H1 (cell line): Measurements from ENCODE around the gene SMARCD2. TPM values are rescaled to one million over a fixed set of nuclear protein-coding genes. Genes with fewer than 3 reads are reported as not detected.

Source experiments
- CTCF ChIA-PET: fragments of 300-600 bp; sonication (Branson Sonifier 250); formaldehyde crosslinking; loops from one replicate; lab custom pipeline; 2021; ENCODE audit not compliant: partially characterized antibody; lab: Charles Lee
- POLR2A ChIA-PET: fragments of 300-600 bp; sonication (Branson Sonifier 250); formaldehyde crosslinking; loops from one replicate; lab custom pipeline; 2021; ENCODE audit warnings: inconsistent platforms; ENCODE audit not compliant: partially characterized antibody; lab: Charles Lee
- DNase-seq, 2 experiments: peaks; one replicate each; pipeline versions ENCODE4 v3.0.0 to v3.0.0-alpha.2; 2010 to 2022; ENCODE audit warnings: low spot score in 2 of 2, low read depth in 1 of 2, mixed read lengths in 1 of 2
- FAIRE-seq: peaks from 2 replicates; lab custom pipeline; 2011; peaks lifted over from hg19 to GRCh38; lab: Jason Lieb, UNC
- H2AFZ ChIP-seq: 2 replicates; pipeline ENCODE4 v1.8.1; 2012; ENCODE audit warnings: low read length, inconsistent platforms
- H2AK5ac ChIP-seq: 2 replicates; pipeline ENCODE4 v1.6.1; 2013; ENCODE audit warnings: low read depth, low read length
- H2BK120ac ChIP-seq: replicated peaks from 2 replicates; pipeline ENCODE3; 2013; ENCODE audit warnings: low read depth, low read length, inconsistent platforms
- H2BK12ac ChIP-seq: 2 replicates; pipeline ENCODE4 v1.6.1; 2013; ENCODE audit warnings: low read depth, low read length
- H2BK15ac ChIP-seq: 2 replicates; pipeline ENCODE4 v1.6.1; 2013; ENCODE audit warnings: low read length
- H2BK20ac ChIP-seq: 2 replicates; pipeline ENCODE4 v1.6.1; 2013; ENCODE audit warnings: low read length
- H2BK5ac ChIP-seq: 2 replicates; pipeline ENCODE4 v1.6.1; 2013; ENCODE audit warnings: low read depth, low read length
- H3K14ac ChIP-seq: 2 replicates; pipeline ENCODE4 v1.6.1; 2013; ENCODE audit warnings: inconsistent platforms; ENCODE audit not compliant: insufficient read length
- H3K18ac ChIP-seq: 2 replicates; pipeline ENCODE4 v1.6.1; 2013; ENCODE audit warnings: low read length; ENCODE audit errors: extremely low read depth
- H3K23ac ChIP-seq: 2 replicates; pipeline ENCODE4 v1.6.1; 2013; ENCODE audit warnings: inconsistent platforms; ENCODE audit not compliant: insufficient read length
- H3K23me2 ChIP-seq: 2 replicates; pipeline ENCODE4 v1.6.1; 2013; ENCODE audit warnings: low read depth, low read length
- H3K27ac ChIP-seq: 2 replicates; pipeline ENCODE4 v1.6.1; 2011; ENCODE audit warnings: low read depth, low read length, inconsistent platforms
- H3K27me3 ChIP-seq, 4 experiments: replicated peaks in 1 of 4; 1 replicate in 1 of 4; 2 replicates in 3 of 4; pipeline versions ENCODE4 v1.6.1 to v1.8.1; 2011 to 2013; ENCODE audit warnings: low read length in 3 of 4, mild to moderate bottlenecking in 3 of 4, inconsistent platforms in 2 of 4, mixed read lengths in 2 of 4, moderate library complexity in 1 of 4; ENCODE audit not compliant: control insufficient read depth in 3 of 4, insufficient read depth in 3 of 4; ENCODE audit errors: extremely low read depth in 1 of 4
- H3K36me3 ChIP-seq, 4 experiments: 2 replicates each; pipeline versions ENCODE4 v1.6.1 to v1.8.1; 2011 to 2013; ENCODE audit warnings: mild to moderate bottlenecking in 4 of 4, low read length in 3 of 4, moderate library complexity in 2 of 4, control low read depth in 1 of 4, inconsistent platforms in 1 of 4; ENCODE audit not compliant: insufficient read depth in 4 of 4, control insufficient read depth in 2 of 4
- H3K4ac ChIP-seq: replicated peaks from 2 replicates; pipeline ENCODE3; 2013; ENCODE audit warnings: low read length, low read depth, mixed read lengths, inconsistent platforms; ENCODE audit not compliant: insufficient read length
- H3K4me1 ChIP-seq, 4 experiments: replicated peaks in 1 of 4; 1 replicate in 1 of 4; 2 replicates in 3 of 4; pipeline versions ENCODE4 v1.6.1 to v1.8.1; 2011 to 2013; ENCODE audit warnings: low read length in 3 of 4, inconsistent platforms in 2 of 4, mixed read lengths in 1 of 4; ENCODE audit not compliant: insufficient read depth in 4 of 4, control insufficient read depth in 3 of 4
- H3K4me2 ChIP-seq, 2 experiments: 2 replicates each; pipeline versions ENCODE4 v1.6.1 to v1.8.1; 2011 to 2013; ENCODE audit warnings: low read depth in 2 of 2, low read length in 2 of 2, control low read depth in 1 of 2, inconsistent platforms in 1 of 2, mild to moderate bottlenecking in 1 of 2; ENCODE audit not compliant: insufficient read depth in 1 of 2
- H3K4me3 ChIP-seq, 4 experiments: fragments of 200-600, 300-600 bp in 1 of 4; sonication (generic), shearing (Covaris generic), sonication (Bioruptor Twin) in 1 of 4; 2 replicates each; pipeline versions ENCODE4 v1.5.1 to v1.8.1; 2011 to 2016; ENCODE audit warnings: low read length in 4 of 4, low read depth in 3 of 4, control low read depth in 2 of 4, inconsistent platforms in 2 of 4, mild to moderate bottlenecking in 2 of 4, mixed read lengths in 1 of 4, moderate library complexity in 1 of 4; ENCODE audit not compliant: insufficient read depth in 2 of 4; ENCODE audit errors: extremely low read depth in 1 of 4
- H3K56ac ChIP-seq: replicated peaks from 2 replicates; pipeline ENCODE3; 2013; ENCODE audit warnings: low read depth, mild to moderate bottlenecking, mixed read lengths, low read length, inconsistent platforms; ENCODE audit not compliant: insufficient read length
- H3K79me1 ChIP-seq: 2 replicates; pipeline ENCODE4 v1.6.1; 2013; ENCODE audit warnings: low read depth, low read length, control low read depth
- H3K79me2 ChIP-seq, 2 experiments: 2 replicates each; pipeline versions ENCODE4 v1.6.1 to v1.8.1; 2012 to 2013; ENCODE audit warnings: low read length in 2 of 2, mild to moderate bottlenecking in 2 of 2, inconsistent platforms in 1 of 2; ENCODE audit not compliant: insufficient read depth in 2 of 2, control insufficient read depth in 1 of 2
- H3K9ac ChIP-seq, 4 experiments: replicated peaks in 1 of 4; 1 replicate in 1 of 4; 2 replicates in 3 of 4; pipeline versions ENCODE4 v1.6.1 to v1.8.1; 2011 to 2013; ENCODE audit warnings: low read depth in 3 of 4, low read length in 3 of 4, control low read depth in 2 of 4, mild to moderate bottlenecking in 2 of 4, moderate library complexity in 2 of 4, inconsistent platforms in 1 of 4; ENCODE audit errors: extremely low read depth in 1 of 4
- H3K9me3 ChIP-seq, 2 experiments: 2 replicates each; pipeline versions ENCODE4 v1.6.1 to v1.8.1; 2012 to 2013; ENCODE audit warnings: mild to moderate bottlenecking in 2 of 2, moderate library complexity in 2 of 2, control low read depth in 1 of 2, inconsistent platforms in 1 of 2, low read depth in 1 of 2, low read length in 1 of 2, mixed read lengths in 1 of 2; ENCODE audit not compliant: insufficient read depth in 2 of 2
- H4K20me1 ChIP-seq, 2 experiments: replicated peaks in 1 of 2; 2 replicates each; pipeline versions ENCODE3 to v1.8.1; 2011 to 2013; ENCODE audit warnings: inconsistent platforms in 2 of 2, low read length in 2 of 2, mild to moderate bottlenecking in 1 of 2; ENCODE audit not compliant: insufficient read depth in 2 of 2, control insufficient read depth in 1 of 2
- H4K5ac ChIP-seq: 2 replicates; pipeline ENCODE4 v1.6.1; 2013; ENCODE audit warnings: low read length, low read depth, mixed read lengths, inconsistent platforms; ENCODE audit not compliant: insufficient read length
- H4K8ac ChIP-seq: 2 replicates; pipeline ENCODE4 v1.8.0; 2013; ENCODE audit warnings: mild to moderate bottlenecking, moderate library complexity, low read length, inconsistent platforms; ENCODE audit not compliant: insufficient read depth; ENCODE audit errors: extremely low read depth
- H4K91ac ChIP-seq: replicated peaks from 2 replicates; pipeline ENCODE3; 2013; ENCODE audit warnings: low read length, mixed read lengths, inconsistent platforms; ENCODE audit not compliant: insufficient read length
- CBX5 ChIP-seq: fragments of 300-800, 300-1000 bp; sonication (generic); IDR thresholded peaks from 2 replicates; pipeline ENCODE4 v1.7.1; 2016; ENCODE audit warnings: antibody characterized with exemption, low read length, low read depth
- FOSL1 ChIP-seq: IDR thresholded peaks from 2 replicates; pipeline ENCODE4 v1.6.1; 2011; ENCODE audit warnings: mild to moderate bottlenecking, low read depth, low read length, moderate library complexity; ENCODE audit not compliant: insufficient read depth
- KDM5A ChIP-seq: fragments of 200-600 bp; IDR thresholded peaks from 2 replicates; pipeline ENCODE4 v1.7.1; 2012; ENCODE audit warnings: mild to moderate bottlenecking, low read length, inconsistent platforms, mixed read lengths
- RBBP5 ChIP-seq: IDR thresholded peaks from 2 replicates; pipeline ENCODE4 v1.7.1; 2012; ENCODE audit warnings: low read depth, mild to moderate bottlenecking, inconsistent platforms, low read length, moderate library complexity, borderline replicate concordance
- RFX5 ChIP-seq: IDR thresholded peaks from 2 replicates; pipeline ENCODE4 v1.6.1; 2011; ENCODE audit warnings: low read depth, low read length, improper control_type of control experiment, borderline replicate concordance
- RNF2 ChIP-seq: fragments of 200-900, 300-1000 bp; sonication (generic); IDR thresholded peaks from 2 replicates; pipeline ENCODE4 v1.7.1; 2016; ENCODE audit warnings: borderline replicate concordance, low read depth, mild to moderate bottlenecking, antibody characterized with exemption, low read length; ENCODE audit not compliant: poor library complexity, severe bottlenecking; ENCODE audit errors: missing control alignments
- SP4 ChIP-seq: IDR thresholded peaks from 2 replicates; pipeline ENCODE4 v1.6.1; 2012; ENCODE audit warnings: low read length, inconsistent platforms
- WGBS, 2 experiments: shearing (Covaris generic) in 1 of 2; methylation state at CpG; one replicate each; pipeline versions ENCODE4 v1.1.6 to v1.1.7; 2013 to 2015; ENCODE audit warnings: low lambda C conversion rate in 2 of 2, mixed read lengths in 2 of 2, inconsistent platforms in 1 of 2, low coverage in 1 of 2, missing lambda C conversion rate in 1 of 2; ENCODE audit not compliant: insufficient replicate concordance in 2 of 2, insufficient coverage in 1 of 2, insufficient read length in 1 of 2; ENCODE audit errors: extremely low coverage in 1 of 2, missing lambda C conversion rate in 1 of 2; 5-methylcytosine and 5-hydroxymethylcytosine counted together
- polyA plus RNA-seq, 7 experiments: library from polyadenylated mRNA; depleted of rRNA in 3 of 7; stranded (reverse) in 5 of 7; unstranded in 2 of 7; fragments of >200 nt in 5 of 7; fragments of 200-250 nt in 2 of 7; gene quantifications; 1 replicate in 5 of 7; 2 replicates in 1 of 7; 4 replicates in 1 of 7; pipeline versions ENCODE4 v1.2.1 to v1.2.3, GENCODE V29; 2011 to 2013; ENCODE audit warnings: missing spikeins in 2 of 7, mixed read lengths in 2 of 7
- total RNA-seq: library from RNA; stranded (reverse); fragmentation: NEBNext Ultra II Directional; extraction: Animal tissue kit (Norgen Biotek cat#: 25700); gene quantifications from 2 replicates; pipeline ENCODE4 v1.2.1, GENCODE V29; 2021
- TF ChIP-seq, protein P1 (sequence below): IDR thresholded peaks from 2 replicates; pipeline ENCODE4 v1.6.1; 2012; ENCODE audit warnings: inconsistent platforms

Gene SMARCD2
- total and polyA plus RNA-seq, 2 of the 8 experiments (the other 6 are each of a cell fraction or from before 2014, with no cell fraction given), result 90.0 to 92.2 TPM

- Histone ChIP-seq H3K23ac (no peak overlapping the region), H2BK12ac (no peak overlapping the region), H2BK120ac (no peak overlapping the region), H4K8ac (no peak overlapping the region), H3K4me3 (no peak overlapping the region), H3K9ac (no peak overlapping the region), H2AK5ac (no peak overlapping the region), H3K27ac (no peak overlapping the region), H2BK20ac (no peak overlapping the region), H2BK15ac (no peak overlapping the region), H4K91ac (no peak overlapping the region), H2AFZ (no peak overlapping the region), H3K4ac (no peak overlapping the region), H3K14ac (no peak overlapping the region), H3K79me1 (peaks cover 15% of the 10 kb centered on the region)
- POLR2A ChIA-PET, result interaction anchor here (1.1 to 32.3 kb wide), 7 partner anchors 3 to 94 kb away, joined by 3 to 593 read pairs (median 4); partner anchors contain the start of genes CCDC47, DDX42, FTSJ3 and PSMC5
- WGBS, 2 experiments, result 87% methylated on average over 9 of the region's 9 CpGs; no CpG with 5 or more reads in 1 of the 2 experiments
- no peak for FAIRE-seq
- TF ChIP-seq RBBP5 (no peak), CBX5 (no peak), SP4 (no peak), RFX5 (no peak), RNF2 (no peak), FOSL1 (no peak), KDM5A (no peak)
- TF ChIP-seq, protein P1, sequence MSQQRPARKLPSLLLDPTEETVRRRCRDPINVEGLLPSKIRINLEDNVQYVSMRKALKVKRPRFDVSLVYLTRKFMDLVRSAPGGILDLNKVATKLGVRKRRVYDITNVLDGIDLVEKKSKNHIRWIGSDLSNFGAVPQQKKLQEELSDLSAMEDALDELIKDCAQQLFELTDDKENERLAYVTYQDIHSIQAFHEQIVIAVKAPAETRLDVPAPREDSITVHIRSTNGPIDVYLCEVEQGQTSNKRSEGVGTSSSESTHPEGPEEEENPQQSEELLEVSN, result no peak
- TF ChIP-seq, all 59 proteins: peak for 0
- CTCF ChIA-PET, result interaction anchor here (0.9 to 5.2 kb wide), 13 partner anchors 9 to 125 kb away, joined by 3 to 61 read pairs (median 6); no protein-coding TSS in a partner anchor
- Histone ChIP-seq H3K27me3 (no peaks in the 10 kb centered on the region), H3K23me2 (no peaks in the 10 kb centered on the region; the same call in 1 of the 2 replicates), H4K5ac (no peak overlapping the region), H3K4me1 (peaks cover 3 to 20% (median 17%) of the 10 kb centered on the region in 4 experiments), H3K9me3 (no peaks in the 10 kb centered on the region), H4K20me1 (peaks cover 3 to 17% of the 10 kb centered on the region in 2 experiments), H3K36me3 (peaks cover 31 to 49% (median 45%) of the 10 kb centered on the region in 4 experiments), H2BK5ac (no peak overlapping the region), H3K4me2 (no peak overlapping the region), H3K18ac (no peak overlapping the region), H3K56ac (no peak overlapping the region), H3K79me2 (peaks cover 0 to 25% of the 10 kb centered on the region in 2 experiments; a peak in 3 of 4 replicates)
- DNase-seq, result no peak
Measured at GRCh38 chr17:63835167-63835720, 7.2 kb downstream of the SMARCD2 start.
